HG03571 (cell line): ENCODE measurements around the gene VMP1.
"Not testable (repeated sequence)": the region's sequence is repeated elsewhere in the genome, so short reads cannot be mapped to it uniquely, and the experiment has no call there.

Source experiments
- ATAC-seq: cut with Tn5 transposase; IDR thresholded peaks from one replicate; pipeline ENCODE4 v1.9.1; 2021; ENCODE audit not compliant: unreplicated experiment

VMP1 gene

DNA sequence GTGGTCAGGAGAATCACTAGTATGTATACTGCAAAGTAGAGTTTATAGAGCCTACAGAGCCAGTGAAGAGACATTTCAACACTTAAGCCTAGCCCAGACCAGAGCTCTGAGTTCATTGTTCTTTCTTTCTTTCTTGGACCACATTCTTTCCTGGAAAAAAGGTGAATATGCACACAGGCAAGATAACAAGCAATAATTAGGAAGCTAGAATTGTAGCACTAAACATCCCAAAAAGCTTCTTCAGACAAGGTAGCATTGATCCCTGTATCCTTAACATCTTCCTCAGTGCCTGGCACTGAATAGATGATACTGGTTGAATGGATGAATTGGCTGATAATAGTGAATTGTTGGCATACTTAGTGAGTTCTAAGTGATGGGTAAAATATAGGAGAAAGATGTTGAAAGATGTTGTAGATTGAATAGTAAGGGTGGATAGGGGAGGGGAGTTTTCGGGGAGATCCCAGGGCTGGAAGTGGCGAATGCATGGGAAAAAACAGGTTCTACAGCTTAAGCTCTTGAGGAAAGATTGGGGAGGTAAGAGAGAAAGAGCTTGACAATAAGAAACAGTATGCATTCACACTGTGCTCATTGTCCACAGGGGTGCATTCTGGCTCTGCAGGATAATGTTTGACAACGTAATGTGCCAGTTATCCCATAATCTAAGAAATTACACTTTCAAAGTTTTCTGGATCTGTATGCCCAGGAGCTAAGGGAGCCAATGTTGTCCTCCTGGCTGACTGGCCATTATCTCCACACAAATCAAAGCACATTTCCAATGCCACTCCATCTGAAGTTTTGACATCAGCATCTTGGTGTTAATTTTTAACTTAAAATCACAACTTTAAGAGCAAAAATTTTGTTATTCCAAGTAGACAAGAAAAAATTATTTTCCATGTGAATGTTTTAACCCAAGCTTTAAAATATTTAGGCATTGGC lies 149.7 kb downstream of the VMP1 start:
- no peak for ATAC-seq

DNA sequence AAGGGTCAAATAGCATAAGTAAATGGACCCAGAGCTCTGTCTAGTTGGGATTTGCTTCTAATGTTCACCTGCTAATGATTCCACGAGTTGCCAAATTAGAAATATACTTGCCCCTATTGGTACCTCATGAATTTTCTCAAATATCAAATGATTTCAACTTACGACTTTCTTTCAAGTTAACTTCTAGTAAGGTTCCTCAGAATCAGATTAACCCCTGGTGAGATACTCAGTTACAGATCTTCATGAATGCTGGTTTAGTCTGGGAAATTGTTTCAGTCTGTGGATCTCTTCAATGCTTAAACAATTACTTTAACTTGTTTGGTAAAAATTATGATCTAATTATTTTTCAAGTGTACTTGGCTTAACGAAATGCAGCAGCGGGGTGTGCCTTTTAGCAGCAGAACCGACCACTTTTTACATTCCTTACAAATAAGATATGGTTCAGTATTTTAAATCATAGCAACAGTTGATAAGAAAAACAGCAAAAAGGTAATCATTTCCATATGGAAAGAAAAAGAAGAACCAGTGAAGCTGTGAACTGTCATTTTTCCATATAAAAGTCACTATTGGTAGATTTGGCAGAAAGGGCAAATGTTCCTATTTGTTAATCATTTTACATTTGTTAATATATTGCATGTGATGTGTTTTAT lies 150.8 kb downstream of the VMP1 start:
- ATAC-seq = no peak

- ATAC-seq = no peak
Observed at GRCh38 chr17:59858932-59859331, 151.5 kb downstream of the VMP1 start.

DNA sequence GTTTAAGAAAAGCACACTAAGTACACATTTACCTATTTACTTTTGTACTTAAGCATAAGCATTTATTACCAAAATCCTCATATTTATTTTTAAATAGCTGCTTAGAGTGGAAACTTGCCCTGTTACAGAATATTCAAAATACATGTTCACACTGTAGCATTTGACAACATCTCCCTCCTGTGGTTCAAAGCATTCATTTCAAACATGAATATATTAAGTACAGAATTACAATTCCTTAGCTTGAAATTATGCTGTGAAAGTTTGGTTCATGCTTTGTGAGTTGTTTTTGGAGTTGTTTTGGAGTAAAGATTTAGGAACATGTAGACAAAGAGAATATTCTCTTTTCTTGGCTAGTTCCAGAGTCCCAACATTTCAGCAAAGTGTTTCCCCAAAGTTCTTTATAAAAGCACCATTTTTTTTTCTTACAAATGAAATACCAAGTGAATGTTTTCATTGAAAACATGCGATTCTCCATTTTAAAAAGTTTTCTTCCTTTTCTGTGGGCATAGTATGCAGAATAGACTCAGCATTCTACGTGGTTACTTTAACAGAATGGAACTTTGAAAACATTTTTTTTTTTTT lies 152.1 kb downstream of the VMP1 start:
- no peak for ATAC-seq

DNA sequence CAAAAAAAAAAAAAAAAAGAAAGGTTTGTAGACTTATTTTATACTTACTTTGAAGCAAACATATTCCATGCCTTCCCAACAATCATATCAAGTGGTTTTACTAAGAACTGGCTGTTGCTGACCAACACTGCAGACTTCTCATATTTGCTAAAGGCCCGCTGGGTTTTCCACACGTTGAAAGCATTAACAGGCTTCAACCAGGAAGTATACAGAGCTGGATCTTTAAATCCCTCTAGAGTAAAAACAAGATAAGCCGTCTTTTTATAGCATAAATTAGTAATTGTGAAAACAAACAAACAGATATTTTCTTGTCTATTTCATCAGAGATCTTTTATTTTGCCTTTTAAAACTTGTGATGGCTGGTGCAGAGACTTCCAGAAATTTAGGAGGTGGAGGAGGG lies 156.2 kb downstream of the VMP1 start:
- ATAC-seq = no peak

DNA sequence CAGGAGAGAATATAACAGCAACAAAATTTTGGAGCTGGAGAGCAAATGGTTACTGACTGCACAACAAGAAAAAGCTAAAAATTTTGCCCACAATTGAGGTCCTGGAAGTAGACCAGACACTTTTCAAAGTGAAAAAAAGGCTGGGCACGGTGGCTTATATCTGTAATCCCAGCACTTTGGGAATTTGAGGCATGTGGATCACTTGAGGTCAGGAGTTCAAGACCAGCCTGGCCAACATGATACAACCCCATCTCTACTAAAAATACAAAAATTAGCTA lies 162.4 kb downstream of the VMP1 start:
- ATAC-seq = no peak

DNA sequence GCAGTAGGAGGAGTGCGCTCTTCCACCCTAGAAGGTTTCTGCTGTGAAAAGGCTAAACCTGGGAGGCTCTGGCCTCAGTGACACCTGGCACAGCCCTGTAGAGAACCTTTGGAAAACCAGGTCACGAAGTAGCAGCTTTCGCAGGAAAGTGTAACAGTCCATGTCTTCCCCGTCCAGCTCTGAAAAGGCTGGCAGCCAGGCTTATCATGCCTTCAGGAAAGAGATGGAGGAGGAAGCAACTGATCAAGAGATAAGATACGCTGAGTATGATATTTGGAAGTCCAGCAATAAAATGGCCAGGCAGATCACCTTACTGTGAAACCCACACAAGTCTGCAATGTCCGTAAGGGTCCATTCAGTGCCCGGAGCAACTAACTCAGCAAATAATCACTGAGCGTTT lies 163.0 kb downstream of the VMP1 start:
- no peak for ATAC-seq

DNA sequence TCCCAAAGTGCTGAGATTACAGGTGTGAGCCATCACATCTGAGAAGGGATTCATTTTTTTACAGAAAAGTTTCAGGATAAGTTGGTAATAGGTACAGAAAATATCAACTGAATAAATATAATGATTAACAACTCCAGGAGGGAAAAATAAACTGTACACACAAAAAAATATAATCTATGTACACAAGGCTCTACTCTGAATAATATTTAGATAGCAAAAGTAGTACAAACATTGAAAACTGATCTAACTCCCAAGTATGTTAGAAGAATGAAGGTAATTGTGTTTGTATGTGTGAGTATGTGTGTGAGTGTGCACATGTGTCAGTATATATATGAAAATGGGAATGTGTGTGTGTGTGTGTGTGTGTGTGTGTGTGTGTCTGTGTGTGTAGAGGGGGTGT lies 164.9 kb downstream of the VMP1 start:
- no peak for ATAC-seq

DNA sequence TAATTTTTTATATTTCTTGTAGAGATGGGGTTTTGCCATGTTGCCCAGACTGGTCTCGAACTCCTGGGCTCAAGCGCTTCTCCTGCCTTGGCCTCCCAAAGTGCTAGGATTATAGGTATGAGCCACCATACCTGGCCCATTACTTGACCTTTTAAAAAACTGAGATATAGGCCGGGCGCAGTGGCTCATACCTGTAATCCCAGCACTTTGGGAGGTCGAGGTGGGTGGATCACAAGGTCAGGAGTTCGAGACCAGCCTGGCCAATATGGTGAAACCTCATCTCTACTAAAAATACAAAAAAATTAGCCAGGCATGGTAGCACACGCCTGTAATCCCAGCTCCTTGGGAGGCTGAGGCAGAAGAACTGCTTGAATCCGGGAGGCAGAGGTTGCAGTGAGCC lies 166.0 kb downstream of the VMP1 start:
- ATAC-seq = not testable (repeated sequence)

DNA sequence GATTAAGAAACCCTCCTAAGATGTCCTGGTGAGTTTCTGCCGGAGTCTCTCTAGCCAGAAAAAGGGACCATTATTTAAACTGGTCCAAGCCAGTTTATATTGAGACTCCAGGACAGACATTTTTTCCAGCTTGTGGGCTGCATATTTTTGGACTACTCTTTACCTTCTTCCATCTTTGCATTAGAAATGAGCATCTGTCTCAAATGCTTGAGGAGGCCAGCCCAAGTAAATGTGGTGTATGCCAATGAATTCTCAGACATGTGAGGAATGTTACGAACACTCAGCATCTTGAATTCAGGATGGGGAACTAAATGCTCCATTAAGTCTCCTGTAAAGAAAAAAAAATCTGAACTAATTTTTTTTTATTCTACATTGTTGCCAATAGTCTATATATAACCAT lies 166.9 kb downstream of the VMP1 start:
- no peak for ATAC-seq

DNA sequence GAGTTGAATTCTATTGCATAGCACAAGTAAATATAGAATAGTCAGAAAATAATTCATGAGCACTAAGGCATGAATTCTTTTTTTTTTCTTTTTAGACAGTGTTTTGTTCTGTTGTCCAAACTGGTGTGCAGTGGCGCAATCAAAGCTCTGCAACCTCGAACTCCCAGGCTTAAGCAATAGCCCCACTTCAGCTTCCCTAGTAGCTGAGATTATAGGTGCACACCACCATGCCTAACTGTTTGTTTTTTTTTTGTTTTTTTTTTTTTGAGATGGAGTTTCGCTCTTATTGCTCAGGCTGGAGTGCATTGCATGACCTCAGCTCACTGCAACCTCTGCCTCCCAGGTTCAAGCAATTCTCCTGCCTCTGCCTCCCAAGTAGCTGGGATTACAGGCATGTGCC lies 168.7 kb downstream of the VMP1 start:
- no peak for ATAC-seq

DNA sequence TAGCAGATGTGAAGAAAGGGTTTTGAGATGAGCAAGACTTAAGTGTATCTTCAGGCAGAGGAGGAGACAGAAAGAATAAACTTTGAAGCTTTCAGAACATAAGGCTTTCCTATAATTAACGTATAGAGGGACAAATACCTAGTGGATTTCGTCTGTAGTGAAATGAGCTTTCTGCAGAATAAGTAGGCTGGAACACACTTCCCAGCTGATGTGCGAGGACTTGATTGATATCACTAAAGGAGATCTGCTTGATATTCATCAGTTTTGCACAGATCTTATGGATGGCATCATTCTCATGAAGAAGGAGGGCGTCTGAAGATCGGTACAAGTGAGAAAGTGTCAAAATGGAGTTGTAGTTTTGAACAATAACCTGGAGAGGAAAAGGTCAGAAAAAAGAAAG lies 170.5 kb downstream of the VMP1 start:
- no peak for ATAC-seq

DNA sequence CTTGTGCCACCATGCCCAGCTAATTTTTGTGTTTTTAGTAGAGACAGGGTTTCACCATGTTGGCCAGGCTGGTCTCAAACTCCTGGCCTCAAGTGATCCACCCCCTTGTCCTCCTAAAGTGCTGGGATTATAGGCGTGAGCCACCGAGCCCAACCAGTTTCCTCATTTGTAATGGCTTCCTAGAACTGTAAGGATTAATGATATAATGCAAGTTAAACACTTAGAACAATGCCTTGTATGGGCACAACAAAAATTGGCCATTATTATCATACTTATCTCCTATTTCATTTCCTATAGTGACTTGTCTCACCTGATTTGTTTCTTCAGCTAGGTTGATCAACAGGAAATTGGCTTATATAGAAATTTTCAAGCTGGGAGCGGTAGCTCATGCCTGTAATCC lies 171.2 kb downstream of the VMP1 start:
- no peak for ATAC-seq

DNA sequence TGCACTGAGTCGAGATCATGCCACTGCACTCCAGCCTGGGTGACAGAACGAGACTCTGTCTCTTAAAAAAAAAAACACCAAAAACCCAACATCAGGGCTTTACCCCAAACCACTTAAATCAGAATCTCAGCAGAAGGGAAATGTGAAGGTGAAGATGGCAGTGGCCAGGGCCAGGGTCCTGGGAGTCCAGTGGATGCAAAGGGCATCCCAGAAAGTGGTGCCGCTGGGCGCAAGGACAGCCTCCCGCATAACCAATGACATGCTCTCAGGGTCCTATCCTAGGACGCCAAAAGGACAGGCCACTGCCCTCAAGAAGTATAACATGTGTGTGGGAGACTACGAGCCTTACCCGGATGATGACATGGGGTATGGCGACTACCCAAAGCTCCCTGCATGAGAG lies 177.4 kb downstream of the VMP1 start:
- ATAC-seq = no peak

DNA sequence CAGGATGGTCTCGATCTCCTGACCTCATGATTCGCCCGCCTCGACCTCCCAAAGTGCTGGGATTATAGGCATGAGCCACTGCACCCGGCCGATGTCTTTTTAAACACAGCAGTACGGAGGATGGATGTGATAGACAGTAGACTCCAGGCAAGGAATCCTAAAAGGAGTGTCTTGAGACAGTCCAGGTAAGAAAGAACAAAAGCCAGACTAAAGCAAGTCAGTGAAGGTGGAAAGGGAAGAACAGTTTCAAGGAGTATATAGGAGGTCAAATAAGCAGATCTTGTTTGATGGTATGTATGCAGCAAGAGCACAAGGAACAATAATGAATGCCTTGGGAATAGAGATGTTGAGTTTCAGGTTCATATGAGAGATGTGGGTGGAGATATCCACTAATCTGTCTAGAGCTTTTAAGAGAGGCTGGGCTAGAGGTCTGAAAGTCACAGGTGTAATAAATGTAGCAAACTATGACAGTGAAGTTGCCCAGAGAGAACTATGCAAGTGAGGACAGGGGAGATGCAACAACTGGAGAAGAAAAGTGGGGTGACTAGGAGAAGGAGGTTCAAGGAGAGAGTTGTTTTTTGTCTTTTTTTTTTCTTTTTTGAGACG lies 180.8 kb downstream of the VMP1 start:
- ATAC-seq = no peak

GRCh38 chr17:59890720-59891119 lies 183.3 kb downstream of the VMP1 start:
- ATAC-seq = no peak
